H1 (cell line): Measurements from ENCODE around the gene NPS. TPM values are rescaled to one million over a fixed set of nuclear protein-coding genes. Genes with fewer than 3 reads are reported as not detected.

ENCODE experiments used
- CTCF ChIA-PET: fragments of 300-600 bp; sonication (Branson Sonifier 250); formaldehyde crosslinking; loops from one replicate; lab custom pipeline; 2021; ENCODE audit not compliant: partially characterized antibody; lab: Charles Lee
- POLR2A ChIA-PET: fragments of 300-600 bp; sonication (Branson Sonifier 250); formaldehyde crosslinking; loops from one replicate; lab custom pipeline; 2021; ENCODE audit warnings: inconsistent platforms; ENCODE audit not compliant: partially characterized antibody; lab: Charles Lee
- DNase-seq, 2 experiments: peaks; one replicate each; pipeline versions ENCODE4 v3.0.0 to v3.0.0-alpha.2; 2010 to 2022; ENCODE audit warnings: low spot score in 2 of 2, low read depth in 1 of 2, mixed read lengths in 1 of 2
- FAIRE-seq: peaks from 2 replicates; lab custom pipeline; 2011; peaks lifted over from hg19 to GRCh38; lab: Jason Lieb, UNC
- H2AFZ ChIP-seq: 2 replicates; pipeline ENCODE4 v1.8.1; 2012; ENCODE audit warnings: low read length, inconsistent platforms
- H2AK5ac ChIP-seq: 2 replicates; pipeline ENCODE4 v1.6.1; 2013; ENCODE audit warnings: low read depth, low read length
- H2BK120ac ChIP-seq: replicated peaks from 2 replicates; pipeline ENCODE3; 2013; ENCODE audit warnings: low read depth, low read length, inconsistent platforms
- H2BK12ac ChIP-seq: 2 replicates; pipeline ENCODE4 v1.6.1; 2013; ENCODE audit warnings: low read depth, low read length
- H2BK15ac ChIP-seq: 2 replicates; pipeline ENCODE4 v1.6.1; 2013; ENCODE audit warnings: low read length
- H2BK20ac ChIP-seq: 2 replicates; pipeline ENCODE4 v1.6.1; 2013; ENCODE audit warnings: low read length
- H2BK5ac ChIP-seq: 2 replicates; pipeline ENCODE4 v1.6.1; 2013; ENCODE audit warnings: low read depth, low read length
- H3K14ac ChIP-seq: 2 replicates; pipeline ENCODE4 v1.6.1; 2013; ENCODE audit warnings: inconsistent platforms; ENCODE audit not compliant: insufficient read length
- H3K18ac ChIP-seq: 2 replicates; pipeline ENCODE4 v1.6.1; 2013; ENCODE audit warnings: low read length; ENCODE audit errors: extremely low read depth
- H3K23ac ChIP-seq: 2 replicates; pipeline ENCODE4 v1.6.1; 2013; ENCODE audit warnings: inconsistent platforms; ENCODE audit not compliant: insufficient read length
- H3K23me2 ChIP-seq: 2 replicates; pipeline ENCODE4 v1.6.1; 2013; ENCODE audit warnings: low read depth, low read length
- H3K27ac ChIP-seq: 2 replicates; pipeline ENCODE4 v1.6.1; 2011; ENCODE audit warnings: low read depth, low read length, inconsistent platforms
- H3K27me3 ChIP-seq, 4 experiments: replicated peaks in 1 of 4; 1 replicate in 1 of 4; 2 replicates in 3 of 4; pipeline versions ENCODE4 v1.6.1 to v1.8.1; 2011 to 2013; ENCODE audit warnings: low read length in 3 of 4, mild to moderate bottlenecking in 3 of 4, inconsistent platforms in 2 of 4, mixed read lengths in 2 of 4, moderate library complexity in 1 of 4; ENCODE audit not compliant: control insufficient read depth in 3 of 4, insufficient read depth in 3 of 4; ENCODE audit errors: extremely low read depth in 1 of 4
- H3K36me3 ChIP-seq, 4 experiments: 2 replicates each; pipeline versions ENCODE4 v1.6.1 to v1.8.1; 2011 to 2013; ENCODE audit warnings: mild to moderate bottlenecking in 4 of 4, low read length in 3 of 4, moderate library complexity in 2 of 4, control low read depth in 1 of 4, inconsistent platforms in 1 of 4; ENCODE audit not compliant: insufficient read depth in 4 of 4, control insufficient read depth in 2 of 4
- H3K4ac ChIP-seq: replicated peaks from 2 replicates; pipeline ENCODE3; 2013; ENCODE audit warnings: low read length, low read depth, mixed read lengths, inconsistent platforms; ENCODE audit not compliant: insufficient read length
- H3K4me1 ChIP-seq, 4 experiments: replicated peaks in 1 of 4; 1 replicate in 1 of 4; 2 replicates in 3 of 4; pipeline versions ENCODE4 v1.6.1 to v1.8.1; 2011 to 2013; ENCODE audit warnings: low read length in 3 of 4, inconsistent platforms in 2 of 4, mixed read lengths in 1 of 4; ENCODE audit not compliant: insufficient read depth in 4 of 4, control insufficient read depth in 3 of 4
- H3K4me2 ChIP-seq, 2 experiments: 2 replicates each; pipeline versions ENCODE4 v1.6.1 to v1.8.1; 2011 to 2013; ENCODE audit warnings: low read depth in 2 of 2, low read length in 2 of 2, control low read depth in 1 of 2, inconsistent platforms in 1 of 2, mild to moderate bottlenecking in 1 of 2; ENCODE audit not compliant: insufficient read depth in 1 of 2
- H3K4me3 ChIP-seq, 4 experiments: fragments of 200-600, 300-600 bp in 1 of 4; sonication (generic), shearing (Covaris generic), sonication (Bioruptor Twin) in 1 of 4; 2 replicates each; pipeline versions ENCODE4 v1.5.1 to v1.8.1; 2011 to 2016; ENCODE audit warnings: low read length in 4 of 4, low read depth in 3 of 4, control low read depth in 2 of 4, inconsistent platforms in 2 of 4, mild to moderate bottlenecking in 2 of 4, mixed read lengths in 1 of 4, moderate library complexity in 1 of 4; ENCODE audit not compliant: insufficient read depth in 2 of 4; ENCODE audit errors: extremely low read depth in 1 of 4
- H3K56ac ChIP-seq: replicated peaks from 2 replicates; pipeline ENCODE3; 2013; ENCODE audit warnings: low read depth, mild to moderate bottlenecking, mixed read lengths, low read length, inconsistent platforms; ENCODE audit not compliant: insufficient read length
- H3K79me1 ChIP-seq: 2 replicates; pipeline ENCODE4 v1.6.1; 2013; ENCODE audit warnings: low read depth, low read length, control low read depth
- H3K79me2 ChIP-seq, 2 experiments: 2 replicates each; pipeline versions ENCODE4 v1.6.1 to v1.8.1; 2012 to 2013; ENCODE audit warnings: low read length in 2 of 2, mild to moderate bottlenecking in 2 of 2, inconsistent platforms in 1 of 2; ENCODE audit not compliant: insufficient read depth in 2 of 2, control insufficient read depth in 1 of 2
- H3K9ac ChIP-seq, 4 experiments: replicated peaks in 1 of 4; 1 replicate in 1 of 4; 2 replicates in 3 of 4; pipeline versions ENCODE4 v1.6.1 to v1.8.1; 2011 to 2013; ENCODE audit warnings: low read depth in 3 of 4, low read length in 3 of 4, control low read depth in 2 of 4, mild to moderate bottlenecking in 2 of 4, moderate library complexity in 2 of 4, inconsistent platforms in 1 of 4; ENCODE audit errors: extremely low read depth in 1 of 4
- H3K9me3 ChIP-seq, 2 experiments: 2 replicates each; pipeline versions ENCODE4 v1.6.1 to v1.8.1; 2012 to 2013; ENCODE audit warnings: mild to moderate bottlenecking in 2 of 2, moderate library complexity in 2 of 2, control low read depth in 1 of 2, inconsistent platforms in 1 of 2, low read depth in 1 of 2, low read length in 1 of 2, mixed read lengths in 1 of 2; ENCODE audit not compliant: insufficient read depth in 2 of 2
- H4K20me1 ChIP-seq, 2 experiments: replicated peaks in 1 of 2; 2 replicates each; pipeline versions ENCODE3 to v1.8.1; 2011 to 2013; ENCODE audit warnings: inconsistent platforms in 2 of 2, low read length in 2 of 2, mild to moderate bottlenecking in 1 of 2; ENCODE audit not compliant: insufficient read depth in 2 of 2, control insufficient read depth in 1 of 2
- H4K5ac ChIP-seq: 2 replicates; pipeline ENCODE4 v1.6.1; 2013; ENCODE audit warnings: low read length, low read depth, mixed read lengths, inconsistent platforms; ENCODE audit not compliant: insufficient read length
- H4K8ac ChIP-seq: 2 replicates; pipeline ENCODE4 v1.8.0; 2013; ENCODE audit warnings: mild to moderate bottlenecking, moderate library complexity, low read length, inconsistent platforms; ENCODE audit not compliant: insufficient read depth; ENCODE audit errors: extremely low read depth
- H4K91ac ChIP-seq: replicated peaks from 2 replicates; pipeline ENCODE3; 2013; ENCODE audit warnings: low read length, mixed read lengths, inconsistent platforms; ENCODE audit not compliant: insufficient read length
- BACH1 ChIP-seq: IDR thresholded peaks from 2 replicates; pipeline ENCODE4 v1.6.1; 2012; ENCODE audit warnings: low read length, improper control_type of control experiment
- CHD2 ChIP-seq: IDR thresholded peaks from 2 replicates; pipeline ENCODE4 v1.6.1; 2012; ENCODE audit warnings: low read length, improper control_type of control experiment
- EGR1 ChIP-seq: IDR thresholded peaks from 2 replicates; pipeline ENCODE4 v1.6.1; 2011; ENCODE audit warnings: low read depth, low read length, borderline replicate concordance
- EP300 ChIP-seq, 2 experiments: IDR thresholded peaks; 1 replicate in 1 of 2; 2 replicates in 1 of 2; pipeline ENCODE4 v1.6.1; 2011 to 2012; ENCODE audit warnings: low read depth in 2 of 2, low read length in 2 of 2, mild to moderate bottlenecking in 2 of 2, borderline replicate concordance in 1 of 2, inconsistent platforms in 1 of 2, moderate library complexity in 1 of 2
- POU5F1 ChIP-seq: IDR thresholded peaks from 2 replicates; pipeline ENCODE4 v1.6.1; 2011; ENCODE audit warnings: low read depth, mild to moderate bottlenecking, low read length, moderate library complexity
- SP1 ChIP-seq: IDR thresholded peaks from 2 replicates; pipeline ENCODE4 v1.6.1; 2011; ENCODE audit warnings: low read depth, low read length
- TAF1 ChIP-seq: IDR thresholded peaks from 2 replicates; pipeline ENCODE4 v1.6.1; 2011; ENCODE audit warnings: mild to moderate bottlenecking, low read depth, low read length
- TBP ChIP-seq: IDR thresholded peaks from 2 replicates; pipeline ENCODE4 v1.6.1; 2011; ENCODE audit warnings: low read depth, low read length, improper control_type of control experiment
- WGBS, 2 experiments: shearing (Covaris generic) in 1 of 2; methylation state at CpG; one replicate each; pipeline versions ENCODE4 v1.1.6 to v1.1.7; 2013 to 2015; ENCODE audit warnings: low lambda C conversion rate in 2 of 2, mixed read lengths in 2 of 2, inconsistent platforms in 1 of 2, low coverage in 1 of 2, missing lambda C conversion rate in 1 of 2; ENCODE audit not compliant: insufficient replicate concordance in 2 of 2, insufficient coverage in 1 of 2, insufficient read length in 1 of 2; ENCODE audit errors: extremely low coverage in 1 of 2, missing lambda C conversion rate in 1 of 2; 5-methylcytosine and 5-hydroxymethylcytosine counted together
- polyA plus RNA-seq, 7 experiments: library from polyadenylated mRNA; depleted of rRNA in 3 of 7; stranded (reverse) in 5 of 7; unstranded in 2 of 7; fragments of >200 nt in 5 of 7; fragments of 200-250 nt in 2 of 7; gene quantifications; 1 replicate in 5 of 7; 2 replicates in 1 of 7; 4 replicates in 1 of 7; pipeline versions ENCODE4 v1.2.1 to v1.2.3, GENCODE V29; 2011 to 2013; ENCODE audit warnings: missing spikeins in 2 of 7, mixed read lengths in 2 of 7
- total RNA-seq: library from RNA; stranded (reverse); fragmentation: NEBNext Ultra II Directional; extraction: Animal tissue kit (Norgen Biotek cat#: 25700); gene quantifications from 2 replicates; pipeline ENCODE4 v1.2.1, GENCODE V29; 2021

The NPS gene
- total and polyA plus RNA-seq, 2 of the 8 experiments (the other 6 are each of a cell fraction or from before 2014, with no cell fraction given) = not detected

GRCh38 chr10:127553417-127553816 lies 4.3 kb downstream of the NPS start:
- no peaks in the 10 kb centered on the region for H3K4me1 ChIP-seq
- H3K9ac ChIP-seq = no peak overlapping the region
- H3K79me2 ChIP-seq = no peaks in the 10 kb centered on the region
- ChIA-PET CTCF (interaction anchor here (1.0 to 1.6 kb wide), 3 partner anchors 11 to 38 kb away, joined by 3 to 6 read pairs (median 3); no protein-coding TSS in a partner anchor), POLR2A (no interaction called here)
- no peak overlapping the region for H3K27ac ChIP-seq
- H3K9me3 ChIP-seq = no peaks in the 10 kb centered on the region
- H3K36me3 ChIP-seq = no peaks in the 10 kb centered on the region
- H4K91ac ChIP-seq = no peak overlapping the region
- no peak overlapping the region for H4K5ac ChIP-seq
- no peak overlapping the region for H3K4me3 ChIP-seq
- H3K18ac ChIP-seq = no peak overlapping the region
- no peak overlapping the region for H3K14ac ChIP-seq
- no peak overlapping the region for H2BK15ac ChIP-seq
- no peak overlapping the region for H3K4ac ChIP-seq
- H3K56ac ChIP-seq = no peak overlapping the region
- H3K27me3 ChIP-seq = no peaks in the 10 kb centered on the region
- no peak for TF ChIP-seq BACH1
- no peak for TF ChIP-seq CHD2
- TF ChIP-seq TAF1 = no peak
- TF ChIP-seq TBP = no peak
- TF ChIP-seq SP1 = no peak
- TF ChIP-seq EGR1 = no peak
- TF ChIP-seq EP300 (IDR thresholded peaks at IDR 0.05; ENCODE audit: borderline replicate concordance in 1 of 2, low read depth in 2 of 2, low read length in 2 of 2) = no peak
- TF ChIP-seq POU5F1 = no peak
- TF ChIP-seq, all 59 proteins: peak for 0
- DNase-seq = no peak
- no peaks in the 10 kb centered on the region for H4K20me1 ChIP-seq
- no peak overlapping the region for H2AK5ac ChIP-seq
- H3K23ac ChIP-seq = no peak overlapping the region
- H2BK120ac ChIP-seq = no peak overlapping the region
- H2BK20ac ChIP-seq = no peak overlapping the region
- no peak overlapping the region for H2BK5ac ChIP-seq
- WGBS, 2 experiments = 87% methylated on average over 7 of the region's 7 CpGs; no CpG with 5 or more reads in 1 of the 2 experiments
- no peak overlapping the region; the same call in 1 of the 2 replicates for H2AFZ ChIP-seq
- no peak overlapping the region for H3K4me2 ChIP-seq
- no peak for FAIRE-seq
- H2BK12ac ChIP-seq = no peak overlapping the region
- no peaks in the 10 kb centered on the region for H3K23me2 ChIP-seq
- H3K79me1 ChIP-seq = no peaks in the 10 kb centered on the region
- no peak overlapping the region for H4K8ac ChIP-seq
